Central memory CD8-positive, alpha-beta T cell (primary cell): Measurements from ENCODE around the gene STAT6.

ENCODE experiments used
- ATAC-seq: fragments of 150-1000 bp; cut with Tn5 transposase; replicated peaks from 2 replicates; pipeline ENCODE4 v1.10.0; 2022; ENCODE audit warnings: mild to moderate bottlenecking, moderate FRiP score, moderate number of reproducible peaks; ENCODE audit not compliant: poor library complexity, severe bottlenecking; ENCODE audit errors: extremely low read depth
- DNase-seq, 2 donors: peaks; one replicate each; pipeline ENCODE4 v3.0.0; 2021; ENCODE audit warnings: low spot score in 2 of 2
- H3K27ac Mint-ChIP-seq: one replicate; pipeline ENCODE4 v1.8.0; 2022; ENCODE audit warnings: low read depth, mild to moderate bottlenecking, moderate library complexity, mixed read lengths
- H3K27me3 Mint-ChIP-seq: one replicate; pipeline ENCODE4 v1.8.0; 2022; ENCODE audit warnings: mixed read lengths
- H3K36me3 Mint-ChIP-seq: one replicate; pipeline ENCODE4 v1.8.0; 2022; ENCODE audit warnings: mild to moderate bottlenecking, moderate library complexity, mixed read lengths; ENCODE audit not compliant: insufficient read depth
- H3K4me1 Mint-ChIP-seq: one replicate; pipeline ENCODE4 v1.8.0; 2022; ENCODE audit warnings: mixed read lengths
- H3K4me3 Mint-ChIP-seq: one replicate; pipeline ENCODE4 v1.8.0; 2022; ENCODE audit warnings: mild to moderate bottlenecking, moderate library complexity, mixed read lengths
- H3K9me3 Mint-ChIP-seq: one replicate; pipeline ENCODE4 v1.8.0; 2022; ENCODE audit warnings: mixed read lengths

The STAT6 gene

GRCh38 chr12:57141249-57141648 lies 30.1 kb upstream of the STAT6 start:
- no peak for ATAC-seq
- Mint-ChIP-seq H3K4me1 (no peaks in the 10 kb centered on the region), H3K27me3 (no peaks in the 10 kb centered on the region), H3K27ac (no peak overlapping the region), H3K36me3 (no peaks in the 10 kb centered on the region), H3K4me3 (no peak overlapping the region), H3K9me3 (no peaks in the 10 kb centered on the region)
- no peak for DNase-seq

GRCh38 chr12:57139796-57140649 lies 28.9 kb upstream of the STAT6 start:
- Mint-ChIP-seq H3K27me3 (no peaks in the 10 kb centered on the region), H3K9me3 (no peaks in the 10 kb centered on the region), H3K36me3 (no peaks in the 10 kb centered on the region), H3K27ac (no peak overlapping the region), H3K4me3 (no peak overlapping the region), H3K4me1 (no peaks in the 10 kb centered on the region)
- no peak for DNase-seq
- ATAC-seq, result no peak

- H3K4me1 Mint-ChIP-seq, result no peaks in the 10 kb centered on the region
- H3K36me3 Mint-ChIP-seq, result no peaks in the 10 kb centered on the region
- H3K27me3 Mint-ChIP-seq, result no peaks in the 10 kb centered on the region
- H3K9me3 Mint-ChIP-seq, result no peaks in the 10 kb centered on the region
- DNase-seq (no peak), ATAC-seq (no peak)
- H3K4me3 Mint-ChIP-seq, result no peak overlapping the region
- no peak overlapping the region for H3K27ac Mint-ChIP-seq
Observed at GRCh38 chr12:57138526-57139272, 27.5 kb upstream of the STAT6 start.

GRCh38 chr12:57135527-57136326 lies 24.6 kb upstream of the STAT6 start:
- no peak for DNase-seq
- H3K4me3 Mint-ChIP-seq, result no peak overlapping the region
- H3K4me1 Mint-ChIP-seq, result no peaks in the 10 kb centered on the region

GRCh38 chr12:57134949-57135348 lies 23.8 kb upstream of the STAT6 start:
- no peak for DNase-seq
- H3K27ac Mint-ChIP-seq, result no peak overlapping the region
- H3K36me3 Mint-ChIP-seq, result no peaks in the 10 kb centered on the region
- H3K27me3 Mint-ChIP-seq, result peaks cover 13% of the 10 kb centered on the region
- H3K4me3 Mint-ChIP-seq, result no peak overlapping the region
- H3K4me1 Mint-ChIP-seq, result no peaks in the 10 kb centered on the region
- no peaks in the 10 kb centered on the region for H3K9me3 Mint-ChIP-seq
- ATAC-seq, result no peak

More at GRCh38 chr12:57135527-57136326, 24.6 kb upstream of the STAT6 start:
- Mint-ChIP-seq H3K9me3 (no peaks in the 10 kb centered on the region), H3K27ac (no peak overlapping the region), H3K36me3 (no peaks in the 10 kb centered on the region), H3K27me3 (peaks cover 5% of the 10 kb centered on the region)
- no peak for ATAC-seq

GRCh38 chr12:57133916-57134315 lies 22.8 kb upstream of the STAT6 start:
- no peak overlapping the region for H3K4me3 Mint-ChIP-seq
- no peaks in the 10 kb centered on the region for H3K4me1 Mint-ChIP-seq
- no peak for DNase-seq
- ATAC-seq, result no peak
- peaks cover 14% of the 10 kb centered on the region for H3K27me3 Mint-ChIP-seq
- no peak overlapping the region for H3K27ac Mint-ChIP-seq
- no peaks in the 10 kb centered on the region for H3K9me3 Mint-ChIP-seq
- H3K36me3 Mint-ChIP-seq, result no peaks in the 10 kb centered on the region

- Mint-ChIP-seq H3K27me3 (peaks cover 14% of the 10 kb centered on the region), H3K4me3 (no peak overlapping the region), H3K9me3 (no peaks in the 10 kb centered on the region), H3K4me1 (no peaks in the 10 kb centered on the region), H3K27ac (no peak overlapping the region), H3K36me3 (peaks cover 1% of the 10 kb centered on the region)
- ATAC-seq (no peak), DNase-seq (no peak)
Observed at GRCh38 chr12:57133013-57133569, 21.9 kb upstream of the STAT6 start.

- Mint-ChIP-seq H3K36me3 (peaks cover 2% of the 10 kb centered on the region), H3K9me3 (no peaks in the 10 kb centered on the region), H3K27ac (no peak overlapping the region), H3K4me3 (no peak overlapping the region), H3K27me3 (peaks cover 14% of the 10 kb centered on the region), H3K4me1 (no peaks in the 10 kb centered on the region)
- DNase-seq, result no peak
- ATAC-seq, result no peak
Observed at GRCh38 chr12:57131896-57132744, 21.0 kb upstream of the STAT6 start.

- ATAC-seq (no peak), DNase-seq (no peak)
- H3K4me1 Mint-ChIP-seq, result no peaks in the 10 kb centered on the region
- peaks cover 14% of the 10 kb centered on the region for H3K27me3 Mint-ChIP-seq
- no peaks in the 10 kb centered on the region for H3K9me3 Mint-ChIP-seq
- no peak overlapping the region for H3K4me3 Mint-ChIP-seq
- peaks cover 5% of the 10 kb centered on the region for H3K36me3 Mint-ChIP-seq
- H3K27ac Mint-ChIP-seq, result no peak overlapping the region
Observed at GRCh38 chr12:57130941-57131340, 19.8 kb upstream of the STAT6 start.

GRCh38 chr12:57129889-57130288 lies 18.7 kb upstream of the STAT6 start:
- Mint-ChIP-seq H3K4me3 (peak overlapping the region; percentile 61), H3K9me3 (no peaks in the 10 kb centered on the region), H3K36me3 (peaks cover 5% of the 10 kb centered on the region), H3K27ac (no peak overlapping the region), H3K27me3 (peaks cover 14% of the 10 kb centered on the region), H3K4me1 (no peaks in the 10 kb centered on the region)
- no peak for DNase-seq
- ATAC-seq, result no peak

GRCh38 chr12:57129321-57129842 lies 18.2 kb upstream of the STAT6 start:
- Mint-ChIP-seq H3K4me3 (peak overlapping the region; percentile 84), H3K9me3 (no peaks in the 10 kb centered on the region), H3K36me3 (peaks cover 5% of the 10 kb centered on the region), H3K4me1 (peaks cover 2% of the 10 kb centered on the region), H3K27ac (no peak overlapping the region), H3K27me3 (peaks cover 14% of the 10 kb centered on the region)
- ATAC-seq, result no peak
- no peak for DNase-seq
